ENCODE data around the gene SINHCAF.

DNA sequence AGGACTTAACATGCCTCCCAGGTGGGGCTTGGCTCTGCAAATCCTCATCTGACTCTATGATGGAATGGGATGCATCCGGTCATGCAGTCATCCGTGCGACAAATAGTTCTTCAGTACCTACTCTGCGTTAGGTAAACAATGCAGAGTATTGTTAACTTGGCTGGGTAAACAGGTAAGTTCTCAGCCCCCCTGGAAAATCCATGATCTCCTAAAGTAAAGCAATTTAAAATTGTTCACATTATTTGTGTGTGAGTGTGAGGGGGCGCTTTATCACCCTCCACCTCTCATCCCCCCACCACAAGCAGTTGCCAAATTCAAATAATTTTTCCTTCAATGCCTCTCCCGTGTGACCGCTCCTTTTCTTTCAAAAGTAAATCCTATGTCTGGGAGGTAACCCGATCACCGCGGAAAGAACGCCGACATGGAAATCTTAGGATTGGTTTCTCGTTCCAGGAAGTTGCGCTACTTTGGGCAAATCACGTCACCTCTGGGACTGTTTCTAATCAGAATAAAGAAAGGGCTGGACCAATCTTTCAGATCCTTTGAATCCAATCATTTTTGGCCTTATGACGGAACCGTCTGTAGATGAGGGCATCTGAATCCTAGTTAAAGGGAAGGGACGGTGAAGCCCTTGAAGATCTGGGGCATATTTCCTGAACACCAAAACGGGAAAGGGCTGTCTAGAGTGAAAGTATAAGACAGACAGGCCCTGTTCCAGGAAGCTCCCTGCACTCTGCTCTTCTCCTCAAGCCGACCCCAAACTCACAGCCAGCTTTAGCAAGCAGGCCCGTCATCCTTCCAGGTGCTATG lies 44.0 kb upstream of the SINHCAF start:
- TF ChIP-seq, protein P1, sequence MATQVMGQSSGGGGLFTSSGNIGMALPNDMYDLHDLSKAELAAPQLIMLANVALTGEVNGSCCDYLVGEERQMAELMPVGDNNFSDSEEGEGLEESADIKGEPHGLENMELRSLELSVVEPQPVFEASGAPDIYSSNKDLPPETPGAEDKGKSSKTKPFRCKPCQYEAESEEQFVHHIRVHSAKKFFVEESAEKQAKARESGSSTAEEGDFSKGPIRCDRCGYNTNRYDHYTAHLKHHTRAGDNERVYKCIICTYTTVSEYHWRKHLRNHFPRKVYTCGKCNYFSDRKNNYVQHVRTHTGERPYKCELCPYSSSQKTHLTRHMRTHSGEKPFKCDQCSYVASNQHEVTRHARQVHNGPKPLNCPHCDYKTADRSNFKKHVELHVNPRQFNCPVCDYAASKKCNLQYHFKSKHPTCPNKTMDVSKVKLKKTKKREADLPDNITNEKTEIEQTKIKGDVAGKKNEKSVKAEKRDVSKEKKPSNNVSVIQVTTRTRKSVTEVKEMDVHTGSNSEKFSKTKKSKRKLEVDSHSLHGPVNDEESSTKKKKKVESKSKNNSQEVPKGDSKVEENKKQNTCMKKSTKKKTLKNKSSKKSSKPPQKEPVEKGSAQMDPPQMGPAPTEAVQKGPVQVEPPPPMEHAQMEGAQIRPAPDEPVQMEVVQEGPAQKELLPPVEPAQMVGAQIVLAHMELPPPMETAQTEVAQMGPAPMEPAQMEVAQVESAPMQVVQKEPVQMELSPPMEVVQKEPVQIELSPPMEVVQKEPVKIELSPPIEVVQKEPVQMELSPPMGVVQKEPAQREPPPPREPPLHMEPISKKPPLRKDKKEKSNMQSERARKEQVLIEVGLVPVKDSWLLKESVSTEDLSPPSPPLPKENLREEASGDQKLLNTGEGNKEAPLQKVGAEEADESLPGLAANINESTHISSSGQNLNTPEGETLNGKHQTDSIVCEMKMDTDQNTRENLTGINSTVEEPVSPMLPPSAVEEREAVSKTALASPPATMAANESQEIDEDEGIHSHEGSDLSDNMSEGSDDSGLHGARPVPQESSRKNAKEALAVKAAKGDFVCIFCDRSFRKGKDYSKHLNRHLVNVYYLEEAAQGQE (IDR thresholded peaks at IDR 0.05; ENCODE audit: insufficient replicate concordance, low read depth), result no peak
- TF ChIP-seq, protein P2, sequence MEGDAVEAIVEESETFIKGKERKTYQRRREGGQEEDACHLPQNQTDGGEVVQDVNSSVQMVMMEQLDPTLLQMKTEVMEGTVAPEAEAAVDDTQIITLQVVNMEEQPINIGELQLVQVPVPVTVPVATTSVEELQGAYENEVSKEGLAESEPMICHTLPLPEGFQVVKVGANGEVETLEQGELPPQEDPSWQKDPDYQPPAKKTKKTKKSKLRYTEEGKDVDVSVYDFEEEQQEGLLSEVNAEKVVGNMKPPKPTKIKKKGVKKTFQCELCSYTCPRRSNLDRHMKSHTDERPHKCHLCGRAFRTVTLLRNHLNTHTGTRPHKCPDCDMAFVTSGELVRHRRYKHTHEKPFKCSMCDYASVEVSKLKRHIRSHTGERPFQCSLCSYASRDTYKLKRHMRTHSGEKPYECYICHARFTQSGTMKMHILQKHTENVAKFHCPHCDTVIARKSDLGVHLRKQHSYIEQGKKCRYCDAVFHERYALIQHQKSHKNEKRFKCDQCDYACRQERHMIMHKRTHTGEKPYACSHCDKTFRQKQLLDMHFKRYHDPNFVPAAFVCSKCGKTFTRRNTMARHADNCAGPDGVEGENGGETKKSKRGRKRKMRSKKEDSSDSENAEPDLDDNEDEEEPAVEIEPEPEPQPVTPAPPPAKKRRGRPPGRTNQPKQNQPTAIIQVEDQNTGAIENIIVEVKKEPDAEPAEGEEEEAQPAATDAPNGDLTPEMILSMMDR (IDR thresholded peaks at IDR 0.05; ENCODE audit: insufficient read depth, low read length), result no peak
